Measurements from ENCODE around the gene BRCA1.
"Not testable (repeated sequence)": the region's sequence is repeated elsewhere in the genome, so short reads cannot be mapped to it uniquely, and the experiment has no call there.

The BRCA1 gene

DNA sequence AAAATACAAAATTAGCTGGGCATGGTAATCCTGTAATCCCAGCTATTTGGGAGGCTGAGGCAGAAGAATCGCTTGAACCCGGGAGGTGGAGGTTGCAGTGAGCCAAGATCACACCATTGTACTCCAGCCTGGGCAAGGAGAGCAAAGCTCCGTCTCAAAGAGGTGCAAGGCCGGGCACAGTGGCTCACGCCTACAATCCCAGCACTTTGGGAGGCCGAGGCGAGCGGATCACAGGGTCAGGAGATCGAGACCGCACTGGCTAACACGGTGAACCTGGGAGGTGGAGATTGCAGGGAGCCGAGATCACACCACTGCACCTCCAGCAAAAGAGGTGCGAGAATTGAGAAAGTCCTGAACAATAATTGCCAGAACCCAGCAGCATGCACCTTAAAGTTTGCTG is 124.3 kb downstream of the BRCA1 start:
- not testable (repeated sequence) for DNase-seq

DNA sequence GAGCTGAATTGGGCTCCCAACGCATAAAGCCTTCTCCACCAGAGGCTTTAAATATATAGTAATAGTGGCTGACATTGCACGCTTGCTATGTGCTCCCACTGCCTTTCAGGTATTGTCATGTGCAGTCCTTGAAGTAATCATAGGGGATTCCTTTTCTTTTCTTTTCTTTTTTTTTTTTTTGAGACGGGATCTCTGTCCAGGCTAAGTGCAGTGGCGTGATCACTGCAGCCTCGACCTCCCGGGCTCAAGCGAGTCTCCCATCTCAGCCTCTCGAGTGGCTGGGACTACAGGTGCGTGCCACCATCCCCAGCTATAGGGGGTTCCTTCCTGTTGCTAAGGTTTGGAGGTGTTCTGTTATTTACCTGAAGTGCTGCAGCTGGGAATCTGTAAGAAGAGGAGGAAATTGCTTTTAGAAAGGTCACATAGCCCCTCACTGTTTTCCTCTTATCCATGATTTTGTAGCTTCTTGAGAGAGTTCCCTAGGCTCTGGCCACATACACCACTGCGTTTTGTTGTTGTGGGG is 126.1 kb downstream of the BRCA1 start:
- no peak for DNase-seq

DNA sequence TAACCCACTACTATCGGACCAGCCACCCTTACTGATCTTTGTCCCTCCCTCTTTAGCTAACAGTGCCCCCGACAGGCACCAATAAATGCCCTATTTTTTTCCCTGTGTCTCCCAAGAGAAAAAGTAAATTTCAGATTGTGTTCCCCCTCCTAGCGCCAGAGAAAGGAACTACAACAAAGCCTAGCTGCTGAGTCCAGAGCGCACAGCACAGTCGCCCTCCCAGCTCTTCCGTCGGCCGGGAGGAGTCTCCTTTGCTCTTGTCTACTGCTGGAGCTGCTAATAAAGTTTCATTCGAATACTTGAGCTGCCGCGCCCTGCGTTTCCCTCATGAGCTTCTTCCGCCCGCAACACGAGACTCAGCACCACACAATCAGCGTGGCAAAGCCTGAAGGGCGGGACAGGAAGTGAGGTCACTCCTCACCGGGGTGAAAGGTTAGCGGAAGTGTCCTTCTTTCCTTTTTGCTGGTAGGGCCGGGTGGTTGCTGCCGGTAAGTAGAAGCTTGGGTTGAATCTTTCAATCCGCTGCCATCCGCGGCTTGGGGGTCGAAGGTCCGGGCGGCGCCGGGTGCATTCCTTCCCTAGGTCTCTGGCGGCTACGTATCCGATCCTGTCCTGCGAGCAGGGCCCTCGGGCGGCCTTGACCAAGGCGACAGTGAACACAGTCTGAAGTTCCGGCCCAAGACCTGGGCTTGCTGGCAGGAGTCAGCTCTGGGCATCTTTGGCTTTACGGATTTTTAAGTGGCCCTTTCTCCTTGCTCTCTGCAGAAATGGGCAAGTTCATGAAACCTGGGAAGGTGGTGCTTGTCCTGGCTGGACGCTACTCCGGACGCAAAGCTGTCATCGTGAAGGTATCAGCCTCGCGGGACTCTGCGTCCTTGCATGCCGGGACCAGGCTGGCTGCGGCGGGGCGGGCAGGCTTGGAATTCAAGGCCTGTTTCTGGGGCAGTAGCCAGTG is 126.9 kb downstream of the BRCA1 start, which contains the start of gene RPL27:
Gene RPL27, plus strand, starts transcription at position 436 of the 955 bp plus-strand sequence. Its CDS starts 332 bp downstream, at position 768.
- DNase-seq, result peak; percentile 99

DNA sequence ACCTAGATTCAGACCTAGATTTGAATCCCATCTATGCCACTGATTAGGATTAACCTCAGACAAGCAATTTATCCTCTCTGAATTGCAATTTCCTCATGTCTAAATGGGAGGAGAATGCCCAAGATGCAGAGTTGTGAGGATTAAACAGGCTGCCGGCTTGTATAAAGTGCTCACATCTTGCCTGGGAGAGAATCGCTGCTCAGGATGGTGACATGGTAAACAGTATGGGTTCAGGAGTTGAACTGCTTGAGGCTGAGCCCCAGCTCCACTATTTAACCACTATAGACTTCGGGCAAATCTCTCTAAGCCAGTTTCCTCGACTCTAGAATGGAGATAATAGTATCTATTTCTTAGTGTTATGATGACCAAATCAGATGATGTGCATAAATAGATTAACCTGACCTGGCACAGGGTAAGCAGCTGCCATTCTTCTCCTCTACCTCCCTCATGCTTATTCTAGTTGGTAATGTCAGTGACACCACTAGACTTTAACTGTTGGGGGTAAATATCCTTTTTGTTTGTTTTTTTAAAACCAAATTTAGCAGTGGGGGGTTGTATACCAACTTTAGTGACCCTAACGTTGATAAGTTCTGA is 127.7 kb downstream of the BRCA1 start:
- DNase-seq, result no peak

All from RPMI8226 (cell line).